GM12874 (cell line): Measurements from ENCODE around the gene PPP2R2C.

Source experiments
- CTCF ChIP-seq: IDR thresholded peaks from 2 replicates; pipeline ENCODE4 v1.5.1; 2011; ENCODE audit warnings: low read depth, mild to moderate bottlenecking, control low read depth, low read length, moderate library complexity; ENCODE audit not compliant: insufficient read depth

PPP2R2C gene

DNA sequence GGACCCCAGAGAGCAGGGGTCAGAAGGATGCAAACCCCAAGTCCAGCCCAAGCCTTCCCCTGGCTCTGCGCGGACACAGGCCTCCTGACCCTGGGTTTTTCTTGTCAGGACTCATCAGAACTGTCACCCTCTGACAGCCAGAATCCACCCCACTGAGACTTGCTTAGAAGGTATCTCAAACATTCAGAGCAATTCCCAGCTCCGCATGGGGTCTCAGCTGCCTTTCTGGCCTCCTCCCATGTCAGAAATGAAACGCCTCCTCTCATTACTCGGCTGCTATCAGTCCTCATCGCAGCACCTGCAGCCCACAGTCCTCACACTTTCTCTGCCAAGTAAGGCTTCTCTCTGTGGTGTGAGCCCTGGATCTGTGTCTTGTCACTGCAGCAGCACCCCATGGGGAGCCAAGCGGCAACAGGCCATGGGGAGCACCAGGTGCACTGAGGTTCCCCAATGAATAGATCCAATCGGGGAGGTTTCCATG lies 105.0 kb downstream of the PPP2R2C start:
- no peak for TF ChIP-seq CTCF

- no peak for TF ChIP-seq CTCF
Observed at GRCh38 chr4:6366581-6366980, 105.8 kb downstream of the PPP2R2C start.

DNA sequence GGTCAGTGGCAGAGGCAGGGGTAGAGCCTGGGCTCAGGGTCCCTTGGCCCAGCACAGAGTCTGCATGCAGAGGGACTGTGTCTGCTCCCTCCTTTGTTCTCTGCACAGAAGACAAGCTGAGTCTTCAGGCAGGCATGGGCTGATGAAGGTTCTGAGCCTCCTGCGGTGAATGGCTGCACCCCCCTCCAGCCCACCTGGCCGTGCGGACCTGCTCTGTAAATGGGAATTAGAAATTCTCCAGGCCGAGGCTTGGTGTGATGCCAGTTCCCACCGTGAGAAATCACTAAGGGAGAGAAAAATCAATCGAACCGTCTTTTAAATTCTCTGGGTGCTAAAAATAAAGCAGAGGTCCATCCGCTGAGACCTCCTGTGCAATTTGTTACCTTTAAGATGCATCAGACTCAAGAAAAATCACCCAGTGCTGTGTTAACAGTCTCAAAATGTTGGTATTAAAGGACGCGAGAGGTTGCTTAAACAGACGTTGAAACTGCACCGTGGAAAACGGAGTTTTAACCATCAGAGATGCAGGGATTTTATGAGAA lies 106.8 kb downstream of the PPP2R2C start:
- no peak for TF ChIP-seq CTCF

- no peak for TF ChIP-seq CTCF
Observed at GRCh38 chr4:6364581-6364980, 107.8 kb downstream of the PPP2R2C start.

GRCh38 chr4:6364146-6364545 lies 108.3 kb downstream of the PPP2R2C start:
- no peak for TF ChIP-seq CTCF

- TF ChIP-seq CTCF, result no peak
Observed at GRCh38 chr4:6362896-6363295, 109.5 kb downstream of the PPP2R2C start.

GRCh38 chr4:6362243-6362885 lies 110.0 kb downstream of the PPP2R2C start:
- TF ChIP-seq CTCF, result no peak
